NCI-H446 (cell line): Measurements from ENCODE around the gene TMEM190.

Experiments
- DNase-seq, 2 experiments: peaks; one replicate each; lab custom pipeline; 2025; lab: John Stamatoyannopoulos, UW

The TMEM190 gene

DNA sequence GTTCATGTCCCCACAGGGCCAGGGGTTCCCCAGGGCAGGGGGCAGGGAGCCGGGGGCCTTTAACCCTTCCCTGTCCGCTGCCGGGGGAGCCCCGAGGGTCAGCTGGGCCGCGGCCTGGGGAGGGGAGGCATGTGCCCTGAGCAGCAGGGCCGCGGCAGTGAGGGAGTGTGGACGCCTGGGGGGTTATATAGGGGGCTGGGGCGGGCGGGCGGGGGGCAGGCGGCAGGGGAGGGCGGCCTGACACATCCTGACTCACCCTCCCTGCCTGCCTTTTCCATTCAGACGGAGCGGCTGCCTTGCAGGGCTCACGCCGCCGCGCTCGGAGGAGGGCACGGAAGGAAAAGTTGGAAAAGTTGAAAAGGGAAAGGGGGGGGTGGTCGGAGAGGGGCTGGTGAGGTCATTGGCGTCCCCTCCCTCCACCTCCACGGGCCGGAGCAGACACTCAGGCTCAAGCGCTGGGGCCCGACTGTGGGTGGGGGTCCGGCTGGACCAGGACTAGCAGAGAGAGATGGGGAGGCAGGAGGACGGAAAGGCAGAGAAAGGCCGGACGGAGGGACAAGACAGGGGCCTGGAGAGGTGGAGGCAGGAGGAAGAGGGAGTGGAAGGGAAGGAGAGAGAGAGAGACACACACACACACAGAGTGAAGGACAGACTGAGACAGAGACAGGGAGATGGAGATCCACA is 6.2 kb upstream of the TMEM190 start, which contains the start of gene IL11:
Gene IL11 (minus strand): TSS at position 159 of the 684 bp plus-strand sequence. CDS start 153 bp downstream, at position 6.
- no peak for DNase-seq

DNA sequence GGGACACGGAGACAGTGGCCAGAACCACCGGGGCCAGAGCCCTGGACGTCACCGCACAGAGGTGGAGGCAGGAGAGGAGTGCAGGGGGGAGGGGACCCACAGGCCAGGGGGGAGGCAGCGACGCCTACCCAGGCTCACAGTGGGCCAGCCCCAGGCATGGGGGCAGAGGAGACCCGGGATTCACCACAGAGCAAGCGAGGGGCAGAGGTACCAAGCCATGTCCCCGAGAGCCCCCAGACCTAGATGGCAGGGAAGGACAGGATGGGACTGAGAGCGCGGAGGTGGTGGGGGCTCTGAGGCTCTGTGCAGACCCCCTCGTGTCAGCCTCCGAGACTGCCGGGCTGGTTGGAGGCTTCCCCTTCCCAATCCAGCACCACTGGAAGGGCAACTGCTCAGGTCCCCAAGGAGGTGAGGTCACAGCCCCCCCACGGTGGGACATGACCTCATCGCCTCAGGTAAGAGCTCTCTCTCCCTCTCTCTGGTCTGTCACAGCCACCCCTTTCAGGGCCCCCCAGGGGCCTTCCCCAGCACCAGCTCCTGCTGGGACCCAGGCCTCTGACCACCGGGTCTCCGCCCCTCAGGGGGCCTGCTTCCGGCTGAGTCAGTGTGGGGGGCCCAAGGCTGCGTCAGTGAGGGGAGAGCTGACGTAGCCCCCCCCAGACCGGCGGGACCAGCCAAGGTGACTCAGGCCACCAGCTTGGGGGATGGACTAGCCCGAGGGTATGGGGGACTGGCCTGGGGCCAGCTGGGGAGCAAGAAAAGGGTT is 4.1 kb upstream of the TMEM190 start:
- no peak for DNase-seq

DNA sequence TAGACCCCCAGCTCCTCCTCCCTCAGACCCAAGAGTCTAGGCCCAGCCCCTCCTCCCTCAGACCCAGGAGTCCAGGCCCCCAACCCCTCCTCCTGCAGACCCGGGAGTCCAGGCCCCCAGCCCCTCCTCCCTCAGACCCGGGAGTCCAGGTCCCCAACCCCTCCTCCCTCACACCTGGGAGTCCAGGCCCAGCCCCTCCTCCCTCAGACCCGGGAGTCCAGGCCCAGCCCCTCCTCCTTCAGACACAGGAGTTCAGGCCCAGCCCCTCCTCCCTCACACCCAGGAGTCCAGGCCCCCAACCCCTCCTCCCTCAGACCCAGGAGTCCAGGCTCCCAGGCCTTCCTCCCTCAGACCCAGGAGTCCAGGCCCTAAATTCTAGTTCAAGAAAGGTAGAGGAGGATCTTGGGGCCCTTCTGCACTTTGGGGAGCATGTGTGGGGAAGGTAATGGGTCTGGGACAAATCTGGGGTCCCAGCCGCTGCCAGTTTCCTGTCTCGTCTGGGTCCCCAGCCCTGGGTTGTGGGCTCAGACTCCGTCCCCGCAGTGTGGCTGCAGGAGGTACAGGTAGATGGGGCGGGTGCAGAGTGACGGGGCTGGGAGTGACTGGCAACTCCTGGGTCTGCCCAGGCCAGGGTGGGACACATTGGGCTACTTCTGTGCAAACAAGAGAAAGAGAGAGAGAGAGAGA is 3.2 kb upstream of the TMEM190 start:
- DNase-seq: no peak

DNA sequence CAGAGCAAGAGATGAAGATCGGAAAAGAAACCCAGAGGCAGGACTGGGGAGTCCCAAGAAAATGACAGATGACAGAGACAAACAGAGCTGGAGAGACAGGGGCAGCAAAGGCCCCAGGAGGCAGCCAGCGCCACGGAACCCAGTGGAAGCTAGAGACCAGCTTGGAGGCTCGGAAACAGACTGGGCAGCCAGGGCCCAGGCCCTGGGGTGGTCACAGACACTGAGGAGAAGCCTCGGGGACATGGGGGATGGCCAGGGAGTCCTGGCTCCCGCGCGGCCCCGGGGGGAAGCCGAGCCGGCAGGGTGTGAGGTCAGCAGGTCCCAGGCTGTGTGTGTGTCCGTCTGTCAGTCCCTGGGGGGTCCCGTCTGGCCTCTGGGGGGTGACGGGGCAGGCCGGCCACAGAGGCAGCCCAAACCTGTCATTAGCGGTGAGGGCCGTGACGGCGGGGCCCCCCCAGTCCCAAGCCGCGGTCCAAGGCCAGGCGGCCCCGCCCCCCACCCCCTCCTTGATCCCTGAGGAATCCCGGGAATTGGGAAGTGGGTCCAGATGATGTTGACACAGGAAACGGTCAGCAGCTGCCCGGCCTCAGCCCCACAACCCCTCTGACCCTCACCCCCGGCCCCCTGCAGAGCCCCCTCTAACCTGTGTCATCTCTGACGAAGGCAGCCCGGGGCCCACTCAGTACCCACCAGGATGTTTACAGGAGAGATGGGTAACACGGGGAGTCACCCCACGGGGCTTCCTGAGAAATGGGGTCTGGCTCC is 2.5 kb upstream of the TMEM190 start:
- DNase-seq: no peak

DNA sequence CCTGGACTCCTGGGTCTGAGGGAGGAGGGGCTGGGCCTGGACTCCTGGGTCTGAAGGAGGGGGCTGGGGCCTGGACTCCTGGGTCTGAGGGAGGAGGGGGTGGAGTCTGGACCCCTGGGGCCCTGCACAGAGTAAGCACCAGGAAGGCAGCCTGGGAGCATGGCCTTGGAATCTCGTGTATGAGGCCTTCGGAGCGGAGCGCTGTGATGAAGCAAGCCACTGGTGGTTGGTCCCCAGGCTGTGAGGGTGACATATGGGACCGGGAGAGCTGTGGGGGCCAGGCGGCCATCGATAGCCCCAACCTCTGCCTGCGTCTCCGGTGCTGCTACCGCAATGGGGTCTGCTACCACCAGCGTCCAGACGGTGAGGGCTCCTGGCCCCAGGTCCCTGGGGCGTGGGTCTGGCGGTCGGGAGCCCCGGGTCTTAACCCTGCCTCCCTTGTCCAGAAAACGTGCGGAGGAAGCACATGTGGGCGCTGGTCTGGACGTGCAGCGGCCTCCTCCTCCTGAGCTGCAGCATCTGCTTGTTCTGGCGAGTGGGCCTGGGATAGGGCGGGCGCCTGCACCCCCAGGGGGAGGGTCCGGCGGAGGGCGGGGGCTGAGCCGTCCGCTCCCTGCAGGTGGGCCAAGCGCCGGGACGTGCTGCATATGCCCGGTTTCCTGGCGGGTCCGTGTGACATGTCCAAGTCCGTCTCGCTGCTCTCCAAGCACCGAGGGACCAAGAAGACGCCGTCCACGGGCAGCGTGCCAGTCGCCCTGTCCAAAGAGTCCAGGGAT is 918 bp downstream of the TMEM190 start:
- no peak for DNase-seq

DNA sequence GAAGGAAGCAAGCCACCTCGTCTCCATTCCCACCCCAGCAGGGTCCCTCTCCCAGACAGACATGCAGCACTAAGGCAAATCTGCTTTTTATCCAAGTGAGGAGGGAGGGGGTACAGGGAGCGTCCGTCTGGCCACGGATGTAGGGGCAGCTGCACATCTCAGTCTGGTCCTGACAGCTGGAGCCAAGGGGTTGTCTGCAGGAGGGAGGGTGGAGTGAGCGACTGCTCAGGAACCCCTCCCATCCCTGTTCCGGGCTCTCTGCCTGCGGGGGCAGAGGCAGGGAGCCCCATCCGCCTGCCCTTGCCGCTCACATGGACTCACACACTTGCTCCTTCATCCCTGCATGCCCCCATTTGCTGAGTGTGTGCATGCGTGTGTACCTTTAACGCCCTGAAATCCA is 2.5 kb downstream of the TMEM190 start:
- no peak for DNase-seq

DNA sequence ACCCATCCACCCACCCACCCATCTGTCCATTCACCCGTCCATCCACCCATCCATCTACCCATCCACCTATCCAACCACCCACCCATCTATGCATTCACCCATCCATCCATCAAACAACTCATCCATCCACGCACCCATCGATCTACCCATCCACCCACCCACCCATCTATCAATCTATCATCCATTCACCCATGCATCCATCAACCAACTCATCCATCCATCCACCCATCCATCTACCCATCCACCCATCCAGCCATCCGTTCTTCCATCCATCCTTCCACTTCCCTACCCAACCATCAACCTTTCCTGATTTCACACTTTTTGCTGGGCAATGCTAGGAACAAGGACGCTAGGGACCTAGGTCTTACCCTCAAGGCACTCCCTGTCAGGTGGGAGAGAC is 5.4 kb downstream of the TMEM190 start:
- no peak for DNase-seq

DNA sequence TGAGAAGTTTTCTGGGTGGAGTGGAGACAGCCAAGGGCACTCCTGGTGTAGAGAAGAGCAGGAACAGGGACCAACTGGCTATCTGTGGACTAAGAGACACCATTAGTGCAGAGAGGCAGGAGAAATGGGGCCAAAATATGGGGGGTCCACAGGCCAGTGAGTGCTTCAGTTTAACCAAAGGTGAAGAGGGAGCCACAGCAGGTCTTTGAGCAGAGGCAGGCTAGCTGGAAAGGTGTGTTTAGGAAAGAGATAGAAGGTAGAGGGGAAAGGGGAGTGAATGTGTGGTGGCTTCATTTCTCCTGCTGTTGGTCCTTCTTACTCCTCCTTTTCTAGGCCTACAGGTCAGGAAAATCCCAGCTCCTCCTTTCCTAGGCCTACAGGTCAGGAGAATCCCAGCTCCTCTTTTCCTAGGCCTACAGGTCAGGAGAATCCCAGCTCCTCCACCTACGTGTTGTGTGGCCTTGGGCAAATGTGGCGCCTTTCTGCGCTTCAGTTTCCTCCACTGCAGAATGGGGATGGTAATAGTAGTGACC is 6.0 kb downstream of the TMEM190 start:
- no peak for DNase-seq

DNA sequence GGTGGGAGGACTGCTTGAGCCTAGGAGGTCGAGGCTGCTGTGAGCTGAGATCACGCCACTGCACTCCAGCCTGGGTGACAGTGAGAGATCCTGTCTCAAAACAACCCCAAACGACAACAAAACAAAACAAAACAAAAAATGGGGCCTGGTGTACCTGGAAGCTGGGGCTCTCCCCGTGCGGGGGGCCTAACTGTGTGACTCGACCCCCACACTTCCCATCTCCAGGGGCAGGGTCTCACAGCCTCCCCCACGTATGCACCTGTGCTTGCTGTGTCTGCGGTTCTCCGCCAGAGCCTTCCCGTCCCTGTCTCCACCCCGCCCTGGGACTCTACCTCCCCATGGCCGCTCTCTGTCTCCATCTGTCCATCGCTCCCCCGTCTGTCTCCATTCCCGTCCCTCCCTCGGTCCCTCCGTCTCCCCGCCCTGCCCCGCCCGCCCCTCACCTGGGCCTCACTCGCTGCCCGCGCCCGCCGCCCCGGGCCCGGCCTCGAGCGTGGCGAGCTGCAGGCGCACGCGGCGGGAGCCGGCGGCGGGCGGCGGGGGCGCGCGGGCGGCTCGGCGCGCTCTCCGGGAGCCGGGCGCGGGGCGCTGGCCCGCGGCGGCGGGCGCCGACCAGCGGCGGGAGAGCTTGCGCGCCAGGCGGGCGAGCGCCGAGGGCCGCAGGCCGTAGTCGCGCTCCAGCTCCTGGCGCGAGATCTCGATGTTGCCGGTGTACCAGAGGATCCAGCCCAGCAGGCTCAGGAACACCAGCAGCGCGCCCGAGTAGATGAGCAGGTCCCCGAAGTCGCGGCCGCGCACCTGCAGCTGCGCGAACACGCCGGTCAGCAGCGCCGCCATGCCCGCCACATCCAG is 6.9 kb downstream of the TMEM190 start:
- DNase-seq: peak in 1 of 2 experiments; percentile 64

DNA sequence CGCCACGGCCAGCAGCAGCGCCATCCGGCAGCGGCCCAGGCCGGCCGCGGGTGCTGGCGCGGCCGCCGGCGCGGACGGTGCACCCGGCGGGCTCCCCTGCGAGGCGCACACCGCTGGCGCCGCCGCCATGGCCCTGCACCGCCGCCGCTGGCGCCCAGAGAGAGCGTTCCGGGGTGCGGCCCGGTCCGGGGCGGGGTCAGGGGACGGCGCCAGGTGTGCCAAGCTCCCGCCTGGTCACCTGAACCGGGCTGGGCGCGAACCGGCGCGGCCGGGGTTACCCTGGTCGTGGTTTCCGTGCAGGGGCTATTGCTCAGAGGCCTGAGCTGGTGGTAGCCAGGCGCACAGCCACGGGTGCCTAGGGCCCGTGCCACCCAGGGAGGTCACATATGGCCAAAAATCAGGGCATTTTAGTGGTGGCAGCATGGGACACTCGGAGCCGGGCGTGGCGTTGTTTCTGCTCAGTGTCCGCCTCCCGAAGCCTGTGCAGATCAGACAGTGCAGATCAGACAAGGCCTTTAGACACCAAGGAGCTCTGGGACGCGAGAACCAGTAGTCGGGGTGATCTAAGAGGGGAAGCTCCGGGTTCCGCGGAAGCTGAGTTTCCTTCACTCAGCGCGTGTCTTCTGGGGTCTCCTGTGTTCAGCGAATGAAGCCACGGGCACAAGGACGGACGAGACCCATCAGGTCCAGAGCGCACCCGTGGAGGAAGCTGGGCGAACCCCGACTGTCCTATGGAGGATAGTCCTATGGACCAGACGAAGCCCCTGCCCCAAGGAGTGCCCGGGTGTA is 7.7 kb downstream of the TMEM190 start, which contains the start of gene TMEM238:
Gene TMEM238 (minus strand): TSS at position 162 of the 789 bp plus-strand sequence. CDS start 33 bp downstream, at position 129.
- peak in 1 of 2 experiments; percentile 50 for DNase-seq

DNA sequence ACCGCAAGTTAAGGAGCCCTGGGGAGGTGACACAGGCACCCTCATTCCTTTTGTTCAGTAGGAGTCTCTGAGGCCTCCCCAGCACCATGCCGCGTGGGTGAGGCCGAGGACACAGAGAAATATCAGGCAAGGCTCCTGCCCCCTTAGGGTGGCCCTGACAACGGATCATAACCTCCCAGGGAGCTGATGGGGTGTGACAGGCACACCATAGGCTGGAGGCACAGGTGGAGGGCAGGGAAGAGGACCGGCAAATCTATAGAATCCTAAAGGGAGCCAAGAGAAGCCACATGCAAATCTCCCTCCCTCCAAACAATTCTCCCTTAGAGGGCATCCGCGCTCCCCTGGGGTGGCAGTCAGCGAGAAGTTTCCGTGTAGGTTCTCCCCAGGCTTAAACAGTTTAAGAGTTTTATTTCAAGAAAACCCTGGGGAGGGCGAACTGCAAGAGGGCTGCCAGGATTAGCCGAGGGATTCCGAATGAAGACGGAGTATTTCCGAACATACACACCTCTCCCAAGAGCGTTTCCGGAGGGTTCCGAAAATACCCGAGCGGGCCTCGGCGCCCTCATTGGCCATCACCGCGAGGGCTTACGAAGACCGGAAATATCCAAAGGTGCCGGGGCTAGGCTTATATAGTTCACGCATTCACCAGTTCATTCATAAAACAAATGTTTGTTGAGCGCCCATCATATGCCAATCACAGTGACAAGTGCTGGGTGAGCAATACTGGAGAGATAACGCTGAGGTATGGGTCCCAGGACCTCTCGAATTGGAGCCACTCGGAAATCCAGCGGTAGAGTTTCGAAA is 8.5 kb downstream of the TMEM190 start:
- peak; percentile 99 for DNase-seq

DNA sequence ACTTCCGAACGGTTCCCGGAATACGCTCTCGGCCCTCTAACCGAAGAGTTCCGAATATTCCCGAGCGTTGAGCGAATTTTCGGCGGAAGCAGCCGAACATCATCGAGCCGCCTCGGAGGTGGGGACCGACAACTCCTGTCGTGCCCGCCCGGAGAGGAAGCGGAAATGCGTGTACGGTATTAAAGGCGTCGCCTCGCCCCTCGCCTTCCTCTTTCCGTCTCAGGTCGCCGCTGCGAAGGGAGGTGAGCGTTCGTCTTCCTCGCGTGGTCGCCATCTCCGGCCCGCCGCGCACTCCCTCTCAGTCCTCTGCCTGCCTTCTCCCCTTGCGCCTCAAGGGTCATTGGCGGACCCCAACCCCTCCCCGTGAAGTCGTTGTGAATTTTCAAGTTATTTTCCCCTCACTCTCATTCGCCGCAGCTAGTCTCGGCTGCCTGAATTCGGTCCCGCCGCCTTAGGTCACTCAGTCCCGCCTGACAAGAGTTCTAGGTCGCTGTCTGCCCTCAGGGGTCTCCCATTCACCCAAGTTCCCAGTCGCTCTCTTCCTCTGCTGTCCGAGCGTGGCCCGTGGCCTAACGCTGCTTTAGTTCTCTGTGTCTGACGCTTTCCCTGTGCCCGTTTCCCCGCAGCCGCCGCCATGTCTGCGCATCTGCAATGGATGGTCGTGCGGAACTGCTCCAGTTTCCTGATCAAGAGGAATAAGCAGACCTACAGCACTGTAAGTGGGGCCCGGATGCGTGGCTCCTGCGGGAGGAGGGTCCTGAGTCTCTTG is 9.3 kb downstream of the TMEM190 start, which contains the start of gene RPL28:
Gene RPL28 (plus strand): TSS at position 209 of the 769 bp plus-strand sequence. CDS start 426 bp downstream, at position 635.
- DNase-seq: peak; percentile 99 to 100

DNA sequence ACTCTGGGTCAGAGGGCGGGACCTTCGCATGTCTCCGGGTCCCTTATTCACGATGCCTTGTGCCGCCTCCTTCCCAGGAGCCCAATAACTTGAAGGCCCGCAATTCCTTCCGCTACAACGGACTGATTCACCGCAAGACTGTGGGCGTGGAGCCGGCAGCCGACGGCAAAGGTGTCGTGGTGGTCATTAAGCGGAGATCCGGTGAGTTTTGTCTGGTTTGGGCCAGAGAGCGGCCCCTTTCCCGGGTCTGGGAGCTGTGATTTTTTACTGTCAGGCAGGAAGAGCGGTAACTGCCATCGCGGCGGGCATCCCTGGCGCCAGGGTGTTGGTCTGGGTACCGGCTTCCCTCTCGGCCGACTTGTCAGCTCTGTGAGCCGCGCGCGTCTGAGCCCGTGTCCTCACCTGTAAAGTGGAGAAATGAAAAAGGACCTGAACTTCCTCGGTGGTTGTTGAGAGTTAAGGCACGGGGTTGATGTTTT is 9.9 kb downstream of the TMEM190 start:
- DNase-seq: no peak

DNA sequence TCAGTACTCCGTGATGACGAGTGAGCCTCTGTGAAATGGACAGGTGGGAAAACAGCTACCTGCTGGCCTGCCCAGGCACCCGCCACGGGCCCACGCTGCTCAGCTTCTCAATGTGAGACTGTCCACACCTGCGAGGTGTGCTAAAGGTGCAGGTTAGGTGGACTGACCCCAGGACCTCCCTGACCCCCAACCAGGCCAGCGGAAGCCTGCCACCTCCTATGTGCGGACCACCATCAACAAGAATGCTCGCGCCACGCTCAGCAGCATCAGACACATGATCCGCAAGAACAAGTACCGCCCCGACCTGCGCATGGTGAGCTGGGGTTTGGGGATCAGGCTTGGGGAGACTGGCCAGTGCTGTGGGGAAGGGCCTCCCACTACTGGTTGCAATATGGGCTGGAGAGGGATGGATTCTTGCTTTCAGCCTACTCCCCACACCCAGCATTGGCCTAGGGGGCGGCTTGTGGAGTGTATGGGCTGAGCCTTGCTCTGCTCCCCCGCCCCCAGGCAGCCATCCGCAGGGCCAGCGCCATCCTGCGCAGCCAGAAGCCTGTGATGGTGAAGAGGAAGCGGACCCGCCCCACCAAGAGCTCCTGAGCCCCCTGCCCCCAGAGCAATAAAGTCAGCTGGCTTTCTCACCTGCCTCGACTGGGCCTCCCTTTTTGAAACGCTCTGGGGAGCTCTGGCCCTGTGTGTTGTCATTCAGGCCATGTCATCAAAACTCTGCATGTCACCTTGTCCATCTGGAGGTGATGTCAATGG is 11.3 kb downstream of the TMEM190 start:
- DNase-seq: no peak

DNA sequence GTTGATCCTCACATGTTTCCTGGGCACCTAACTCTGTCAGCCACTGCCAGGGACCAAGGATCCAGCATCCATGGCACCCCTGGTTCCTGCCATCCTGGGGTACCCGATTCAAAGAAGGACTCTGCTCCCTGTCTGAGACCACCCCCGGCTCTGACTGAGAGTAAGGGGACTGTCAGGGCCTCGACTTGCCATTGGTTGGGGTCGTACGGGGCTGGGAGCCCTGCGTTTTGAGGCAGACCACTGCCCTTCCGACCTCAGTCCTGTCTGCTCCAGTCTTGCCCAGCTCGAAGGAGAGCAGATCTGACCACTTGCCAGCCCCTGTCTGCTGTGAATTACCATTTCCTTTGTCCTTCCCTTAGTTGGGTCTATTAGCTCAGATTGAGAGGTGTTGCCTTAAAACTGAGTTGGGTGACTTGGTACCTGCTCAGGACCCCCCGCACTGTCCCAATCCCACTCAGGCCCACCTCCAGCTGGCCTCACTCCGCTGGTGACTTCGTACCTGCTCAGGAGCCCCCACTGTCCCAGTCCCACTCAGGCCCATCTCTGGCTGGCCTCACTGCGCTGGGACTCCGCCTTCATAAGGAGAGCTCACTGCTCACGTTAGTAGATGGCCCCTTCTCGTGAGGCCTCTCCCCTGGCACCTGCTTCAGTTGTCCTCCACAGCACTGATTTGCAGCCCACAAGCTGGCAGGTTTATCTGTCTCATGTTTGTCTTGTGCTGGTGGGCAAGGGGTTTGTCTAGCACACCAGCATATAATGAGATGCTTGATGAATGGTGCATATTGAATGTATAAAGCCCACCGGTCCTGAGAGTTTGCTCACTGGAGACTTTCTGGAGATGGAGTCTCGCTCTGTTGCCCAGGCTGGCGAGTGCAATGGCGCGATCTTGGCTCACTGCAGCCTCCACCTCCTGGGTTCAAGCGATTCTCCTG is 13.0 kb downstream of the TMEM190 start:
- DNase-seq: no peak
